IMR-90 (cell line): ENCODE data around the gene KRTDAP. TPM values are rescaled to one million over a fixed set of nuclear protein-coding genes. Genes with fewer than 3 reads are reported as not detected.

Experiments
- ATAC-seq: fragments of 200-7000 bp; cut with Tn5 transposase; 2 replicates; pipeline ENCODE4 v1.9.1; 2020; ENCODE audit warnings: low read depth, mild to moderate bottlenecking, moderate library complexity
- BruUV-seq: library from RNA; stranded (reverse); fragments of 400-500 nt; replicated peaks from 2 replicates; lab custom pipeline; 2021; lab: Mats Ljungman, UMichigan
- CTCF ChIA-PET: fragments of 300-600 bp; formaldehyde crosslinking; extraction: SDS; loops from one replicate; lab custom pipeline; 2021; ENCODE audit warnings: antibody characterized with exemption; lab: Yijun Ruan, JAX
- POLR2A ChIA-PET: fragments of 300-600 bp; sonication (Branson Sonifier 250); formaldehyde crosslinking; loops from one replicate; lab custom pipeline; 2022; ENCODE audit warnings: antibody characterized with exemption; ENCODE audit not compliant: unreplicated experiment; lab: Charles Lee
- DNase-seq: peaks from one replicate; pipeline ENCODE4 v3.0.0; 2013
- H2AFZ ChIP-seq: replicated peaks from 2 replicates; pipeline ENCODE3; 2013; ENCODE audit warnings: low read length, mild to moderate bottlenecking; ENCODE audit not compliant: poor library complexity
- H2AK5ac ChIP-seq: 2 replicates; pipeline ENCODE4 v1.6.1; 2013; ENCODE audit warnings: low read depth, low read length, inconsistent platforms
- H2AK9ac ChIP-seq: replicated peaks from 2 replicates; pipeline ENCODE3; 2013; ENCODE audit warnings: mild to moderate bottlenecking, low read depth, low read length, moderate library complexity; ENCODE audit not compliant: poor library complexity
- H2BK120ac ChIP-seq: 2 replicates; pipeline ENCODE4 v1.6.1; 2013; ENCODE audit warnings: low read depth, low read length, inconsistent platforms
- H2BK15ac ChIP-seq: 3 replicates; pipeline ENCODE4 v1.6.1; 2013; ENCODE audit warnings: low read depth, low read length, inconsistent platforms
- H2BK20ac ChIP-seq: 2 replicates; pipeline ENCODE4 v1.6.1; 2013; ENCODE audit warnings: low read depth, mild to moderate bottlenecking, inconsistent platforms, low read length, moderate library complexity
- H2BK5ac ChIP-seq: 2 replicates; pipeline ENCODE4 v1.6.1; 2013; ENCODE audit warnings: mild to moderate bottlenecking, low read depth, low read length, inconsistent platforms; ENCODE audit not compliant: poor library complexity, severe bottlenecking
- H3K14ac ChIP-seq: replicated peaks from 2 replicates; pipeline ENCODE4 v1.6.1; 2013; ENCODE audit warnings: low read depth, low read length, inconsistent platforms
- H3K18ac ChIP-seq: 2 replicates; pipeline ENCODE4 v1.6.1; 2013; ENCODE audit warnings: low read depth, low read length, control low read depth
- H3K23ac ChIP-seq: 2 replicates; pipeline ENCODE4 v1.6.1; 2013; ENCODE audit warnings: low read depth, low read length, inconsistent platforms
- H3K27ac ChIP-seq: 2 replicates; pipeline ENCODE4 v1.5.1; 2013; ENCODE audit warnings: mild to moderate bottlenecking, control low read depth, low read length; ENCODE audit not compliant: insufficient read depth
- H3K27me3 ChIP-seq: 2 replicates; pipeline ENCODE4 v1.6.1; 2013; ENCODE audit warnings: low read length; ENCODE audit not compliant: control insufficient read depth, insufficient read depth
- H3K36me3 ChIP-seq: 2 replicates; pipeline ENCODE4 v1.6.1; 2013; ENCODE audit warnings: low read length, mixed read lengths; ENCODE audit not compliant: control insufficient read depth, insufficient read depth
- H3K4ac ChIP-seq: 2 replicates; pipeline ENCODE4 v1.6.1; 2013; ENCODE audit warnings: low read depth, low read length, inconsistent platforms
- H3K4me1 ChIP-seq: 2 replicates; pipeline ENCODE4 v1.6.1; 2013; ENCODE audit warnings: low read length, mixed read lengths; ENCODE audit not compliant: control insufficient read depth, insufficient read depth
- H3K4me2 ChIP-seq: 2 replicates; pipeline ENCODE4 v1.6.1; 2013; ENCODE audit warnings: low read depth, mild to moderate bottlenecking, control low read depth, low read length, moderate library complexity
- H3K4me3 ChIP-seq: 2 replicates; pipeline ENCODE4 v1.5.1; 2013; ENCODE audit warnings: low read depth, mild to moderate bottlenecking, control low read depth, low read length, moderate library complexity; ENCODE audit not compliant: insufficient read depth
- H3K56ac ChIP-seq: 2 replicates; pipeline ENCODE4 v1.6.1; 2013; ENCODE audit warnings: low read length, inconsistent platforms; ENCODE audit not compliant: insufficient read depth; ENCODE audit errors: extremely low read depth
- H3K79me1 ChIP-seq, 2 experiments: 2 replicates each; pipeline ENCODE4 v1.6.1; 2013; ENCODE audit warnings: low read length in 2 of 2, inconsistent platforms in 1 of 2, low read depth in 1 of 2
- H3K9ac ChIP-seq: 2 replicates; pipeline ENCODE4 v1.6.1; 2013; ENCODE audit warnings: low read depth, low read length, control low read depth
- H3K9me1 ChIP-seq: 2 replicates; pipeline ENCODE4 v1.6.1; 2013; ENCODE audit warnings: low read length, inconsistent platforms; ENCODE audit not compliant: insufficient read depth
- H3K9me3 ChIP-seq: 2 replicates; pipeline ENCODE4 v1.6.1; 2013; ENCODE audit warnings: low read length; ENCODE audit not compliant: control insufficient read depth, insufficient read depth
- H4K20me1 ChIP-seq: 2 replicates; pipeline ENCODE4 v1.6.1; 2013; ENCODE audit warnings: low read length, inconsistent platforms; ENCODE audit not compliant: insufficient read depth
- H4K5ac ChIP-seq: 2 replicates; pipeline ENCODE4 v1.6.1; 2013; ENCODE audit warnings: mild to moderate bottlenecking, low read depth, low read length, control low read depth
- H4K8ac ChIP-seq, 2 experiments: 2 replicates each; pipeline ENCODE4 v1.6.1; 2013; ENCODE audit warnings: low read depth in 2 of 2, low read length in 2 of 2, control low read depth in 1 of 2, inconsistent platforms in 1 of 2
- H4K91ac ChIP-seq: 2 replicates; pipeline ENCODE4 v1.6.1; 2013; ENCODE audit warnings: low read depth, low read length, inconsistent platforms; ENCODE audit not compliant: insufficient read depth
- BHLHE40 ChIP-seq: fragments of 150-350 bp; IDR thresholded peaks from 2 replicates; pipeline ENCODE4 v1.6.1; 2016; ENCODE audit warnings: mild to moderate bottlenecking, low read depth, low read length
- CEBPB ChIP-seq: IDR thresholded peaks from 2 replicates; pipeline ENCODE4 v1.6.1; 2012; ENCODE audit warnings: low read depth, low read length, improper control_type of control experiment
- CHD1 ChIP-seq: IDR thresholded peaks from 2 replicates; pipeline ENCODE4 v1.6.1; 2012; ENCODE audit warnings: low read depth, low read length, improper control_type of control experiment
- FOS ChIP-seq: fragments of 150-350 bp; IDR thresholded peaks from 2 replicates; pipeline ENCODE4 v1.6.1; 2016; ENCODE audit warnings: low read depth, low read length
- MAFK ChIP-seq: IDR thresholded peaks from 2 replicates; pipeline ENCODE4 v1.6.1; 2012; ENCODE audit warnings: low read depth, low read length, improper control_type of control experiment
- MAZ ChIP-seq: IDR thresholded peaks from 2 replicates; pipeline ENCODE4 v1.6.1; 2012; ENCODE audit warnings: low read depth, mild to moderate bottlenecking, low read length, improper control_type of control experiment, moderate library complexity, borderline replicate concordance
- MXI1 ChIP-seq: IDR thresholded peaks from 2 replicates; pipeline ENCODE4 v1.6.1; 2012; ENCODE audit warnings: low read depth, mild to moderate bottlenecking, low read length, moderate library complexity, borderline replicate concordance
- NFE2L2 ChIP-seq: fragments of 150-350 bp; IDR thresholded peaks from 2 replicates; pipeline ENCODE4 v1.6.1; 2016; ENCODE audit warnings: low read depth, mild to moderate bottlenecking, low read length
- POLR2A ChIP-seq: IDR thresholded peaks from 2 replicates; pipeline ENCODE4 v1.6.1; 2012; ENCODE audit warnings: mild to moderate bottlenecking, low read depth, low read length
- RAD21 ChIP-seq: IDR thresholded peaks from 2 replicates; pipeline ENCODE4 v1.6.1; 2012; ENCODE audit warnings: low read length, improper control_type of control experiment
- RCOR1 ChIP-seq: IDR thresholded peaks from 2 replicates; pipeline ENCODE4 v1.6.1; 2012; ENCODE audit warnings: mild to moderate bottlenecking, low read length, improper control_type of control experiment; ENCODE audit not compliant: insufficient replicate concordance
- RFX5 ChIP-seq: IDR thresholded peaks from 2 replicates; pipeline ENCODE4 v1.8.0; 2012; ENCODE audit warnings: low read depth, mild to moderate bottlenecking, low read length, moderate library complexity
- SMC3 ChIP-seq: fragments of 150-350 bp; IDR thresholded peaks from 2 replicates; pipeline ENCODE4 v1.6.1; 2016; ENCODE audit warnings: low read depth, mild to moderate bottlenecking, antibody characterized with exemption, low read length, moderate library complexity
- WGBS, 2 experiments: methylation state at CpG; one replicate each; pipeline versions ENCODE4 v1.1.5 to v1.1.7; 2013; ENCODE audit warnings: missing lambda C conversion rate in 2 of 2; ENCODE audit not compliant: insufficient read length in 1 of 2; ENCODE audit errors: extremely low coverage in 2 of 2; 5-methylcytosine and 5-hydroxymethylcytosine counted together
- dilution Hi-C: fragments of 300-500 bp; cut with HindIII; formaldehyde crosslinking; loops from one replicate; pipeline ENCODE4 v1.14.3; 2018; ENCODE audit warnings: low sequenced_read_pairs; ENCODE audit not compliant: unreplicated experiment
- in situ Hi-C: fragments of 300-500 bp; cut with MboI; formaldehyde crosslinking; loops from 3 replicates; pipeline ENCODE4 v1.14.3; 2019; ENCODE audit warnings: low sequenced_read_pairs, inconsistent platforms, mixed read lengths
- intact Hi-C: fragments of 100-400 bp; cut with micrococcal nuclease; formaldehyde crosslinking; loops from 2 replicates; pipeline ENCODE4 v1.10.0; 2022
- polyA plus RNA-seq, 3 experiments: library from polyadenylated mRNA; depleted of rRNA; stranded (reverse); fragments of >200 nt; gene quantifications; 2 replicates each; pipeline ENCODE4 v1.2.3, GENCODE V29; 2012; ENCODE audit warnings: low replicate concordance in 1 of 3
- total RNA-seq: library from RNA; depleted of rRNA; stranded (reverse); fragments of >200 nt; gene quantifications from 2 replicates; pipeline ENCODE4 v1.2.3, GENCODE V29; 2012
- TF ChIP-seq, protein P1 (sequence below): conservative IDR thresholded peaks from 2 replicates; pipeline ENCODE4 v1.5.1; 2012; ENCODE audit warnings: mild to moderate bottlenecking, low read depth, low read length, improper control_type of control experiment
- TF ChIP-seq, protein P2 (sequence below): fragments of 150-350 bp; IDR thresholded peaks from 2 replicates; pipeline ENCODE4 v1.6.1; 2016; ENCODE audit warnings: low read depth, mild to moderate bottlenecking, low read length, moderate library complexity, borderline replicate concordance
- TF ChIP-seq, protein P3 (sequence below): fragments of 150-350 bp; IDR thresholded peaks from 2 replicates; pipeline ENCODE4 v1.6.1; 2017; ENCODE audit warnings: mild to moderate bottlenecking, antibody characterized with exemption, low read length, low read depth

Gene KRTDAP
- total and polyA plus RNA-seq, 2 of the 4 experiments (the other 2 are of a cell fraction): not detected

DNA sequence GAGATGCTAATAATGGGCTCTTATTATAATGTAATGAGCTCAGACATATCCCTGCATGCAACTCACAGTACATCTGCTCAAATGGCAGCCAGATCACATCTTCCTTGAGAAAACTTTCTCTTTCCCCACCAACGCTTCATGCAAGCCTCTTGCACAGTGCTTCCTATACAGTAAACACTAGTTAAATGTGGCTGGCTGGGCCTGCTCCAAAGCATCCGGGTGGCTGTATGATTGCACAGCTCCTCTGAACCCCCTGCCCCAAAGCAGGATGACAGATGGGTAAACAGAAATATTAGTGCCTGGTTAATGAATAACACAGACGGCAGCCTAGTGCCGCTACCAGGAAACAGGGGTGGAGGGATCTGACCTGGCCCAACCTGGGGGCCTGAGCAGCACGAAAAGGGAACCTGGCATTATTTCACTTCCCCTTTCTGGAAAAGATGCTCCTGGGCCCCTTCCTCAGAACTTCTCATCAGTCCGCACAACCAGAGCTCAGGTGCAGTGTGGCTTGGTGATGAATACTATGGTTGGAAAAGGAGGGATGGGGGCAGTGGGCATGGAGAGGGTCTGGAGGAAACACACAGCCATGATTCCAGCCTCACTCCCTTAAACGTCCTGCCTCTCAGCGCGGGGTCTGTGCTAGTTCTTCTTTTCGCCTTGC, 31.4 kb downstream of the KRTDAP start:
- no peak overlapping the region for H3K56ac ChIP-seq
- intact Hi-C loops: no loop called here
- H3K23ac ChIP-seq: no peak overlapping the region
- H3K27ac ChIP-seq: no peak overlapping the region
- no peak overlapping the region for H4K91ac ChIP-seq
- in situ Hi-C loops: no loop called here
- no peaks in the 10 kb centered on the region for H3K9me3 ChIP-seq
- no peak for DNase-seq
- H4K8ac ChIP-seq: no peak overlapping the region
- 0% methylated on average over 2 of the region's 10 CpGs; no CpG with 5 or more reads in 1 of the 2 experiments for WGBS, 2 experiments
- no peaks in the 10 kb centered on the region for H4K20me1 ChIP-seq
- H2AK5ac ChIP-seq: no peak overlapping the region
- TF ChIP-seq, protein P1, sequence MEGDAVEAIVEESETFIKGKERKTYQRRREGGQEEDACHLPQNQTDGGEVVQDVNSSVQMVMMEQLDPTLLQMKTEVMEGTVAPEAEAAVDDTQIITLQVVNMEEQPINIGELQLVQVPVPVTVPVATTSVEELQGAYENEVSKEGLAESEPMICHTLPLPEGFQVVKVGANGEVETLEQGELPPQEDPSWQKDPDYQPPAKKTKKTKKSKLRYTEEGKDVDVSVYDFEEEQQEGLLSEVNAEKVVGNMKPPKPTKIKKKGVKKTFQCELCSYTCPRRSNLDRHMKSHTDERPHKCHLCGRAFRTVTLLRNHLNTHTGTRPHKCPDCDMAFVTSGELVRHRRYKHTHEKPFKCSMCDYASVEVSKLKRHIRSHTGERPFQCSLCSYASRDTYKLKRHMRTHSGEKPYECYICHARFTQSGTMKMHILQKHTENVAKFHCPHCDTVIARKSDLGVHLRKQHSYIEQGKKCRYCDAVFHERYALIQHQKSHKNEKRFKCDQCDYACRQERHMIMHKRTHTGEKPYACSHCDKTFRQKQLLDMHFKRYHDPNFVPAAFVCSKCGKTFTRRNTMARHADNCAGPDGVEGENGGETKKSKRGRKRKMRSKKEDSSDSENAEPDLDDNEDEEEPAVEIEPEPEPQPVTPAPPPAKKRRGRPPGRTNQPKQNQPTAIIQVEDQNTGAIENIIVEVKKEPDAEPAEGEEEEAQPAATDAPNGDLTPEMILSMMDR: no peak
- TF ChIP-seq, protein P2, sequence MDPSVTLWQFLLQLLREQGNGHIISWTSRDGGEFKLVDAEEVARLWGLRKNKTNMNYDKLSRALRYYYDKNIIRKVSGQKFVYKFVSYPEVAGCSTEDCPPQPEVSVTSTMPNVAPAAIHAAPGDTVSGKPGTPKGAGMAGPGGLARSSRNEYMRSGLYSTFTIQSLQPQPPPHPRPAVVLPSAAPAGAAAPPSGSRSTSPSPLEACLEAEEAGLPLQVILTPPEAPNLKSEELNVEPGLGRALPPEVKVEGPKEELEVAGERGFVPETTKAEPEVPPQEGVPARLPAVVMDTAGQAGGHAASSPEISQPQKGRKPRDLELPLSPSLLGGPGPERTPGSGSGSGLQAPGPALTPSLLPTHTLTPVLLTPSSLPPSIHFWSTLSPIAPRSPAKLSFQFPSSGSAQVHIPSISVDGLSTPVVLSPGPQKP: no peak
- TF ChIP-seq, protein P3, sequence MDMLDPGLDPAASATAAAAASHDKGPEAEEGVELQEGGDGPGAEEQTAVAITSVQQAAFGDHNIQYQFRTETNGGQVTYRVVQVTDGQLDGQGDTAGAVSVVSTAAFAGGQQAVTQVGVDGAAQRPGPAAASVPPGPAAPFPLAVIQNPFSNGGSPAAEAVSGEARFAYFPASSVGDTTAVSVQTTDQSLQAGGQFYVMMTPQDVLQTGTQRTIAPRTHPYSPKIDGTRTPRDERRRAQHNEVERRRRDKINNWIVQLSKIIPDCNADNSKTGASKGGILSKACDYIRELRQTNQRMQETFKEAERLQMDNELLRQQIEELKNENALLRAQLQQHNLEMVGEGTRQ: no peak
- no peak for TF ChIP-seq CEBPB
- no peak for TF ChIP-seq CHD1
- TF ChIP-seq MXI1: no peak
- TF ChIP-seq RFX5: no peak
- TF ChIP-seq BHLHE40: no peak
- TF ChIP-seq NFE2L2: no peak
- no peak for TF ChIP-seq RCOR1
- no peak for TF ChIP-seq MAZ
- TF ChIP-seq MAFK: no peak
- TF ChIP-seq FOS: no peak
- TF ChIP-seq POLR2A: no peak
- no peak for TF ChIP-seq RAD21
- TF ChIP-seq SMC3: no peak
- no TSS peak for BruUV-seq
- no peak overlapping the region for H2BK120ac ChIP-seq
- H3K4me3 ChIP-seq: no peak overlapping the region
- H3K4me1 ChIP-seq: no peaks in the 10 kb centered on the region
- ChIA-PET POLR2A (no interaction called here), CTCF (interaction anchor here (0.8 kb wide), 1 partner anchor 97 kb away, joined by 6 read pairs; no protein-coding TSS in a partner anchor)
- no peaks in the 10 kb centered on the region for H3K36me3 ChIP-seq
- H3K9ac ChIP-seq: no peak overlapping the region
- H2BK15ac ChIP-seq: no peak overlapping the region
- no peaks in the 10 kb centered on the region for H3K9me1 ChIP-seq
- dilution Hi-C loops: no loop called here
- no peak for ATAC-seq
- H3K14ac ChIP-seq: no peak overlapping the region
- no peak overlapping the region for H2AK9ac ChIP-seq
- H2BK20ac ChIP-seq: no peak overlapping the region
- H3K4me2 ChIP-seq: no peak overlapping the region
- H3K79me1 ChIP-seq: no peaks in the 10 kb centered on the region
- no peak overlapping the region for H3K4ac ChIP-seq
- H2BK5ac ChIP-seq: no peak overlapping the region
- H3K18ac ChIP-seq: no peak overlapping the region
- H3K27me3 ChIP-seq: peaks cover 4% of the 10 kb centered on the region; the same call in 1 of the 2 replicates
- no peak overlapping the region for H2AFZ ChIP-seq
- no peak overlapping the region for H4K5ac ChIP-seq
